Gastroesophageal sphincter (tissue), 3 donors: ENCODE data around the gene HS3ST2.

ENCODE experiments used
- EP300 ChIP-seq: sonication (generic); formaldehyde crosslinking; IDR thresholded peaks from one replicate; pipeline ENCODE4 v1.6.1; 2017; ENCODE audit warnings: antibody characterized with exemption, mild to moderate bottlenecking
- POLR2A ChIP-seq, 2 donors: fragments of 450-650 bp; IDR thresholded peaks; one replicate each; pipeline ENCODE4 v1.6.1; 2017; ENCODE audit warnings: antibody characterized with exemption in 2 of 2, mild to moderate bottlenecking in 2 of 2, moderate library complexity in 1 of 2
- POLR2AphosphoS5 ChIP-seq: sonication (generic); formaldehyde crosslinking; IDR thresholded peaks from one replicate; pipeline ENCODE4 v1.6.1; 2017; ENCODE audit warnings: antibody characterized with exemption
- TF ChIP-seq, protein P1 (sequence below), 4 experiments: fragments of 200-600 bp in 2 of 4; fragments of 450-650 bp in 2 of 4; sonication (generic) in 1 of 4; IDR thresholded peaks; one replicate each; pipeline ENCODE4 v1.5.1; 2017 to 2019; ENCODE audit warnings: antibody characterized with exemption in 4 of 4, mild to moderate bottlenecking in 2 of 4, moderate library complexity in 2 of 4

DNA sequence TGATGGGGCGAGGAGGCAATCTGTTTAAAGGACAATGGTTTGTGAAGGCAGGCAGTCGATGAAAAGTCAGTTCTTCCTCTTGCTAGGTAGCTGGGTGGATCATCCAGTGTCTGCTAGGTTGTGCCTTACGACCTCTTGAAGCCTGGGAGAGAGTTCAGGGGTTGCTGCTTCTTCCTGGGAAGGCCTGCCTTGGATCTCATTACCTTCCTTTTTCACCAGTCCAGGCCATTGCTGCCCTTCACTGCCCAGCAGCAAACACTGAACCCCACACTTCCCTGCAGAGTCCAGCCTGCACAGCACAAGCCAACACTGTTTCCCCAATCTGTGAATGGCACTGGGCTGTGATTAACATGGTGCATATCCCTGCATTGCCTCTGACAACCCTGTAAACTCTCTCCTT lies 24.7 kb downstream of the HS3ST2 start:
- TF ChIP-seq, protein P1, sequence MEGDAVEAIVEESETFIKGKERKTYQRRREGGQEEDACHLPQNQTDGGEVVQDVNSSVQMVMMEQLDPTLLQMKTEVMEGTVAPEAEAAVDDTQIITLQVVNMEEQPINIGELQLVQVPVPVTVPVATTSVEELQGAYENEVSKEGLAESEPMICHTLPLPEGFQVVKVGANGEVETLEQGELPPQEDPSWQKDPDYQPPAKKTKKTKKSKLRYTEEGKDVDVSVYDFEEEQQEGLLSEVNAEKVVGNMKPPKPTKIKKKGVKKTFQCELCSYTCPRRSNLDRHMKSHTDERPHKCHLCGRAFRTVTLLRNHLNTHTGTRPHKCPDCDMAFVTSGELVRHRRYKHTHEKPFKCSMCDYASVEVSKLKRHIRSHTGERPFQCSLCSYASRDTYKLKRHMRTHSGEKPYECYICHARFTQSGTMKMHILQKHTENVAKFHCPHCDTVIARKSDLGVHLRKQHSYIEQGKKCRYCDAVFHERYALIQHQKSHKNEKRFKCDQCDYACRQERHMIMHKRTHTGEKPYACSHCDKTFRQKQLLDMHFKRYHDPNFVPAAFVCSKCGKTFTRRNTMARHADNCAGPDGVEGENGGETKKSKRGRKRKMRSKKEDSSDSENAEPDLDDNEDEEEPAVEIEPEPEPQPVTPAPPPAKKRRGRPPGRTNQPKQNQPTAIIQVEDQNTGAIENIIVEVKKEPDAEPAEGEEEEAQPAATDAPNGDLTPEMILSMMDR (IDR thresholded peaks at IDR 0.05), result no peak
- TF ChIP-seq POLR2A (IDR thresholded peaks at IDR 0.05), result no peak
- TF ChIP-seq EP300, result no peak
- TF ChIP-seq POLR2AphosphoS5, result no peak
